Measurements from ENCODE around the gene PPFIA1.

DNA sequence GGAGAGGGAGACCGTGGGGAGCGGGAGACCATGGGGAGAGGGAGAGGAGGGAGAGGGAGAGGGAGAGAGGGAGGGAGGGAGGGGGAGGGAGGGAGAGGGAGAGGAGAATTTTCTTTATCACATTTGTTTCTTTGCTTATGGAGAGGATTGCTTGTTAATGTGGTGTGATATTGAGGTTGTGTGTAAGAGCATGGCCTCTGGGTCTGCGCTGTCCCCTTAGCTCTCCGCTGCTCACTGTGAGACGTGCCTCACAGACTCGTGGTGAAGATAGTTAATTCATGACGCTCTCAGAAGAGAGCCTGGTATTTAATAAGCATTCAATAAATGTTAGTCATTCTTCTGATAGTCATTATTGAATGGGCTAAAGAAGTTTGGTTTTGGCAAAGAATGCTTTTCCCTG, 26.2 kb downstream of the PPFIA1 start:
- TF ChIP-seq EZH2 (IDR thresholded peaks at IDR 0.05; ENCODE audit: borderline replicate concordance, low read depth, low read length, poor library complexity, severe bottlenecking) = no peak
- TF ChIP-seq CTCF (conservative IDR thresholded peaks at IDR 0.05; ENCODE audit: low read depth, low read length) = no peak

Measured in A673 (cell line).